TTC549 (cell line): ENCODE data around the gene KIF19.

Source experiments
- FAIRE-seq: peaks from 2 replicates; lab custom pipeline; 2012; peaks lifted over from hg19 to GRCh38; lab: Jason Lieb, UNC

The KIF19 gene

GRCh38 chr17:74305865-74306654 lies 20.0 kb upstream of the KIF19 start:
- no peak for FAIRE-seq

- no peak for FAIRE-seq
Observed at GRCh38 chr17:74307984-74308773, 17.8 kb upstream of the KIF19 start.

GRCh38 chr17:74309902-74310301 lies 16.1 kb upstream of the KIF19 start:
- FAIRE-seq = no peak

GRCh38 chr17:74314877-74315276 lies 11.1 kb upstream of the KIF19 start:
- FAIRE-seq = no peak

DNA sequence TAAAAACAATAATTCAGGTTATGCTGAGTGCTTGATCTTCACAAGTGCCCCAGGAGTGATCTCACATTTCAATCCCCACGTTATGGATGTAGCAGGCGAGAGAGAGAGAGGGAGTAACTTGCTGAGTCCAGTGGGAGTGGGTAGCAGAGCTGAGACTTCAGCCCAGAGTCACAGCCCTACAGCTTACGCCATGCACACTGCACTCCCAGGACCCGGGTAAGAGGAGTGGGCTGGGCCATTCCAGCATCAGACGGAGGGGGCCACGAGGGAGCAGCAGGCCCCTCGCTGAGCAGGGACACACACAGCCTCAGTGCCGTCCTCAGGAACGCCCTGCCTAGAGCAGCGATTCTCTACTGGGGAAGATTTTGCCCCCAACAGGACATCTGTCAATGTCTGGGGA lies 9.8 kb upstream of the KIF19 start:
- FAIRE-seq = no peak

DNA sequence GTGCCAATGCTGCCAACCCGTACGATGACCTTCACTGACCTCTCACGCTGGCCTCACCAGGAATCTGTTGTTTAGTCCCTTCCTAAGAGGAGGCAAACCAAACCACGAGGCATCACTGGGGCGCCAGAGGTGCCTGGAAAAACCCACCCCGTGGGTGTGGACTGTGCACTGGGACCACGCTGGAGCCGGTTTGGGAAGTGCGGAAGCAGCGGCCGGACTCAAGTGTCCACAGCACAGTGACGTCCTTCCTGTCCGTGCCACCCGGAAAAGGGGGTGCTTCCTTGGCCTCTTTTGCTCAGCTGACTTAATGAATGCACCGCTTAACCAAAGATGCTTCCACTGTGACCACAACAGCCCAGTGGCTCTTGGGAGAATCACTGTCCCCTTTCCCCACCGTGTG lies 9.0 kb upstream of the KIF19 start:
- FAIRE-seq = no peak

- no peak for FAIRE-seq
Observed at GRCh38 chr17:74318391-74318790, 7.6 kb upstream of the KIF19 start.

- no peak for FAIRE-seq
Observed at GRCh38 chr17:74324521-74324920, 1.5 kb upstream of the KIF19 start.

DNA sequence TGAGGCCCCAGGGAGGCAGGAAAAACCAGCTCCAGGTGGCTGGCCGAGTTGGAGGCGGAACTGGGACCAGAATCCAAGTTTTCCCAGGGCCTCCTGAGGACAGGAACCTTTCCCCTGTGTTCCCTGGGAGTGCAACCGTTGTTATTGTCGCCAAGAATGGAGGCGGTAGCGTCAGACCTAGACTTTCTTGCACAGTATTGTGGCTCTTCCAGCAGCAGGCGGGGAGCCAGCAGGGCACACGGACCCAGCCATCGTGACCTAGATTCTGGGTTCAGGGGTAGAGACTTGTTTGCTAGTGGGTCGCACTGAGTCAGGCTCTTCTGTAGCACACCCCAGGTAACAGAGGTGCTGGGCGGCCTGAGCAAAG lies 667 bp upstream of the KIF19 start:
- no peak for FAIRE-seq

- FAIRE-seq = no peak
Observed at GRCh38 chr17:74326506-74326905, 480 bp downstream of the KIF19 start.

GRCh38 chr17:74328487-74328886 lies 2.5 kb downstream of the KIF19 start:
- FAIRE-seq = no peak

DNA sequence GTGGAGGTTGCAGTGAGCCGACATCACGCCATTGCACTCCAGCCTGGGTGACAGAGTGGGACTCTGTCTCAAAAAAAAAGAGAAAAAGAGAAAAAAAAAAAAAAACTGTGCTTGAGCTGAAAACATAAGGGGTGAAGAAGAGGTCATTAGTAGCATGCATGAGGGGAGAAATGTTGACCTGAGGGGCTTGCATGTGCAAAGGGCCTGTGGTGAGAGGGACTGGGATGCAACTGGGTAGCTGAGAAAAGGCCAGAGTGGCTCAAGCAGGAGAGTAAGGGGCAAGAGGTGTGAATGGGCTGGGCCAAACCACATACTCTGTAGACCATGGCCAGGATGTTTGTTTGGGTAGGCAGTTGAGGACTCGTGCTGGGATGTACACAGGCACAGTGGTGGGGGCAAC lies 3.4 kb downstream of the KIF19 start:
- FAIRE-seq = no peak

GRCh38 chr17:74330446-74330845 lies 4.4 kb downstream of the KIF19 start:
- FAIRE-seq = no peak

DNA sequence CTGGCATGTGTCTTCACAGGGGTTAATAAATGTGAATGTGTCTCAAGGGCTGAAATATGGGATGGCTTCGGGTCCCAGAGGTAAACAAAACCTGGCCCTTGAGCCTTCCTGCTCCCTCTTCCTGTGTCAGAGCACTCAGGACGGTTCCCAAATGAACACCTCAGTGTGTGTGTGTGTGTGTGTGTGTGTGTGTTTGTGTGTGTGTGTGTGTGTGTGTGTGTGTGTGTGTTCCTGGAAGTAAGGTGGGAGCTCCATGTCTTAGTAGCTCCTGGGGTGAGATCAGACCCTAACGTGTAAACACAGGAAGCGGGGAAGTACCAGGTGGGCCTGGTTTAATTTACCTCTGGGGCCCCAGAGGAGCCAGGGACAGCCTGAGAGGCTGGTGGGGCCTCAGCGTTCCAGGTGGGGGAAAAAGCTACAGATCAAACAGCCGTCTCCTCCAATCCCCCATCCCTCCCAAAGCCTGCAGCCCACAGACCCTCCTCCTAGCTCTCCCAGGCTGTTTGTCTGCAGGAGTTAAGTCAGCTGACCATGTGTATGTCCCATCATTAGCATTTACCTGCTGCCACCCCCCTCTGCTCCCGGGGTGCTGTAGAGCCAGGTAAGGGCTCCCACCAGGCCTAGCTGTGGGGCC lies 6.1 kb downstream of the KIF19 start:
- FAIRE-seq = no peak

DNA sequence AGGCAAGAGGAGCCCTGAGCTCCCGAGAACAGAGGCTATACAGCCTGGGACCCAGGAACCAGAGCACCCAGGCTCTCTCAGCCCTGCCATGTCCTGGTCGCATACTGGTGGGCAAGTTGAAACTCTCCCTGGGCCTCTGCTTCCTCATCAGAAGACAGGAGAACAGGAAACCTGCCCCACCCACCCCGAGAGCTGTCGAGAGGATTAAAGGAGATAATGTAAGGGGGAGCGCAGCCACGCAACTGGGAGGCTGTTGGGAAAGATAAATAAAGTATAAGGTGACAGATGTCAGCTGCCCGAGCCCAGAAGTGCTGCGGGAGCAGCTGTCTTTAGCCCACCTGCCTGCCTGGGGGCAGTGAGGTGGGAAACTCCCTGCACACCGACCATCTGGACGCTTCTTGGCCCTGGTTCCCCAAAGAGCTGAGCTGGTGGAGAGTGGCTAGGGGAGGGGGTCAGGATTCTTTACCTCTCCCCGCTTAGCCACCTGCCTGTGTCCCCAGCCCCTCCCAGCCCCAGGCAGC lies 6.8 kb downstream of the KIF19 start:
- FAIRE-seq = no peak

GRCh38 chr17:74334393-74335039 lies 8.5 kb downstream of the KIF19 start:
- FAIRE-seq = no peak

GRCh38 chr17:74335529-74336062 lies 9.6 kb downstream of the KIF19 start:
- no peak for FAIRE-seq

DNA sequence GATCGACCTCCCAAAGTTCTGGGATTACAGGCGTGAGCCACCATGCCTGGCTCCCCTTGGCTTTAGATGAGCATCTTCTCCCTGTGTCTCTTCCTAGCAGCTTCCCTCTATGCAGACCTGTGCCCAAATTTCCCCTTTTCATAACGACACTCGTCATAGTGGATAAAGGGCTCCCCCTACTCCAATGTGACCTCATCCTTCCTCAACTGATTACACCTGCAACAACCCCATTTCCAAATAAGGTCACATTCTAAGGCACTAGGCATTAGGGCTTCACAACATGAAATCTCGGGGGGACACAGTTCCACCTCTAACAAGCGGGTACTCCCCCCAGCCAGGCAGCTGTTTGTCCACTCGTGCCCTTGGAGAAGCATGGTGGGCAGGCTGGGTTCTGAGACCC lies 10.3 kb downstream of the KIF19 start:
- no peak for FAIRE-seq

GRCh38 chr17:74337834-74338500 lies 11.9 kb downstream of the KIF19 start:
- no peak for FAIRE-seq

GRCh38 chr17:74339537-74340195 lies 13.6 kb downstream of the KIF19 start:
- no peak for FAIRE-seq

DNA sequence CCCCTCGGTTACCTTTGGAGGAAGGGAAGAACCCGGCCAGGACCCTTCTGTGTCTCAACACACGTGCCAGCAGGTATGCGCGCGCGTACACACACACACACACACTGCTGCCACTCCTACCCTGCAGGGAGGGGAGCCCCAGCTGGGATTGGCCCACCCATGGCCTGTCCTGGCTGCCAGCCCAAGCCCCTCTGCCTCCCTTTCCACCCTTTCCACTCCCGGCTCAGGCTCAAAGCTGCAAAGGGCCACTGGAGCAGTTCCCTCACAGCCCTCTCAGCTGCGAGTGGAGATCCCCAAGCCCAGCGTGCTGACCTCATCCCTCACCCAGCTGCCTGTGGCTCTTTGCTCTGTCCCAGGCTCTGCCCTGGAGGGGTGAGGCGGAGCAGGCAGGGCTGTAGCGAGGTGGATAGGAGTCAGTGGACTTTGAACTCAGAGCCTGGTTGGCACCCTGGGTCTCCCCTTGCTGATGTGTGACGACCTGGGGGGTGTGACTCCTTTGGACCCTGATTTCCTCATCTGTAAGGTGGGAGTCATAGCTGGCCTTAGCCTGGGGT lies 14.5 kb downstream of the KIF19 start:
- FAIRE-seq = no peak
